ENCODE results near the gene NUDT22.
A peak's percentile ranks its signal among the peaks of the same experiment; 100 is the strongest.

NUDT22 gene

GRCh38 chr11:64225608-64226506 lies at the start of gene NUDT22, which contains the start of gene TRPT1:
Gene NUDT22, plus strand, starts transcription at chr11:64226274. Its CDS starts 379 bp downstream, at chr11:64226653.
Gene TRPT1, minus strand, starts transcription at chr11:64226186. Its CDS starts 326 bp downstream, at chr11:64225860.
- TF ChIP-seq POLR2A (IDR thresholded peaks at IDR 0.05; ENCODE audit: extremely low read depth, insufficient read length) (peak; percentile 77), MAX (IDR thresholded peaks at IDR 0.05; ENCODE audit: low read depth, low read length) (peak; percentile 78), MYC (IDR thresholded peaks at IDR 0.05; ENCODE audit: low read depth, low read length) (peak; percentile 61; the same call in 1 of the 2 replicates), CTCF (IDR thresholded peaks at IDR 0.05; ENCODE audit: low read depth, low read length) (peak; percentile 25)
- DNase-seq (ENCODE audit: low read depth), result peak; percentile 94
- H3K4me3 ChIP-seq (ENCODE audit: low read depth, low read length), result peak within 1 kb of the TSS; percentile 83

GRCh38 chr11:64176751-64177150 lies 49.3 kb upstream of the NUDT22 start:
- DNase-seq (ENCODE audit: low read depth), result no peak
- no peak for TF ChIP-seq MYC (IDR thresholded peaks at IDR 0.05; ENCODE audit: low read depth, low read length)
- H3K4me3 ChIP-seq (ENCODE audit: low read depth, low read length), result no peak overlapping the region

- no peak for DNase-seq (ENCODE audit: low read depth)
- no peak overlapping the region for H3K4me3 ChIP-seq (ENCODE audit: low read depth, low read length)
- TF ChIP-seq CTCF (IDR thresholded peaks at IDR 0.05; ENCODE audit: low read depth, low read length) (no peak), MAX (IDR thresholded peaks at IDR 0.05; ENCODE audit: low read depth, low read length) (no peak), MYC (IDR thresholded peaks at IDR 0.05; ENCODE audit: low read depth, low read length) (no peak), POLR2A (IDR thresholded peaks at IDR 0.05; ENCODE audit: extremely low read depth, insufficient read length) (no peak)
Observed at GRCh38 chr11:64178203-64178602, 47.9 kb upstream of the NUDT22 start.

- H3K4me3 ChIP-seq (ENCODE audit: low read depth, low read length), result no peak overlapping the region
- no peak for TF ChIP-seq CTCF (IDR thresholded peaks at IDR 0.05; ENCODE audit: low read depth, low read length)
- TF ChIP-seq POLR2A (IDR thresholded peaks at IDR 0.05; ENCODE audit: extremely low read depth, insufficient read length), result no peak
- TF ChIP-seq MAX (IDR thresholded peaks at IDR 0.05; ENCODE audit: low read depth, low read length), result no peak
- no peak for TF ChIP-seq MYC (IDR thresholded peaks at IDR 0.05; ENCODE audit: low read depth, low read length)
- DNase-seq (ENCODE audit: low read depth), result no peak
Observed at GRCh38 chr11:64178951-64179639, 47.0 kb upstream of the NUDT22 start.

- no peak for DNase-seq (ENCODE audit: low read depth)
- TF ChIP-seq MYC (IDR thresholded peaks at IDR 0.05; ENCODE audit: low read depth, low read length) (no peak), CTCF (IDR thresholded peaks at IDR 0.05; ENCODE audit: low read depth, low read length) (no peak), MAX (IDR thresholded peaks at IDR 0.05; ENCODE audit: low read depth, low read length) (no peak), POLR2A (IDR thresholded peaks at IDR 0.05; ENCODE audit: extremely low read depth, insufficient read length) (no peak)
- peak overlapping the region; percentile 47 for H3K4me3 ChIP-seq (ENCODE audit: low read depth, low read length)
Observed at GRCh38 chr11:64180891-64181290, 45.2 kb upstream of the NUDT22 start.
